Measurements from ENCODE around the gene CELF4.

Gene CELF4

GRCh38 chr18:37381554-37381953 is 184.0 kb downstream of the CELF4 start:
- Histone ChIP-seq H3K79me2 (ENCODE audit: insufficient read depth, low read length) (no peaks in the 10 kb centered on the region), H3K36me3 (ENCODE audit: low read length) (no peaks in the 10 kb centered on the region), H3K27ac (ENCODE audit: low read depth, low read length) (no peak overlapping the region), H3K9me3 (ENCODE audit: insufficient read depth, low read length) (no peaks in the 10 kb centered on the region), H3K27me3 (ENCODE audit: low read length) (no peaks in the 10 kb centered on the region), H3K9ac (ENCODE audit: low read length) (no peak overlapping the region), H3F3A (ENCODE audit: insufficient read depth) (no peaks in the 10 kb centered on the region), H3K4me2 (ENCODE audit: low read depth, low read length, poor library complexity, severe bottlenecking) (no peak overlapping the region), H3K4me3 (ENCODE audit: insufficient read depth, low read length, poor library complexity, severe bottlenecking) (no peak overlapping the region), H4K20me1 (ENCODE audit: low read depth, low read length) (no peaks in the 10 kb centered on the region), H2AFZ (ENCODE audit: low read depth, low read length, severe bottlenecking) (no peak overlapping the region), H3K9me2 (replicated peaks; ENCODE audit: insufficient read depth, low read length) (no peaks in the 10 kb centered on the region)
- no peak for TF ChIP-seq EZH2phosphoT487 (conservative IDR thresholded peaks at IDR 0.05; ENCODE audit: low read length)
- TF ChIP-seq, protein P1, sequence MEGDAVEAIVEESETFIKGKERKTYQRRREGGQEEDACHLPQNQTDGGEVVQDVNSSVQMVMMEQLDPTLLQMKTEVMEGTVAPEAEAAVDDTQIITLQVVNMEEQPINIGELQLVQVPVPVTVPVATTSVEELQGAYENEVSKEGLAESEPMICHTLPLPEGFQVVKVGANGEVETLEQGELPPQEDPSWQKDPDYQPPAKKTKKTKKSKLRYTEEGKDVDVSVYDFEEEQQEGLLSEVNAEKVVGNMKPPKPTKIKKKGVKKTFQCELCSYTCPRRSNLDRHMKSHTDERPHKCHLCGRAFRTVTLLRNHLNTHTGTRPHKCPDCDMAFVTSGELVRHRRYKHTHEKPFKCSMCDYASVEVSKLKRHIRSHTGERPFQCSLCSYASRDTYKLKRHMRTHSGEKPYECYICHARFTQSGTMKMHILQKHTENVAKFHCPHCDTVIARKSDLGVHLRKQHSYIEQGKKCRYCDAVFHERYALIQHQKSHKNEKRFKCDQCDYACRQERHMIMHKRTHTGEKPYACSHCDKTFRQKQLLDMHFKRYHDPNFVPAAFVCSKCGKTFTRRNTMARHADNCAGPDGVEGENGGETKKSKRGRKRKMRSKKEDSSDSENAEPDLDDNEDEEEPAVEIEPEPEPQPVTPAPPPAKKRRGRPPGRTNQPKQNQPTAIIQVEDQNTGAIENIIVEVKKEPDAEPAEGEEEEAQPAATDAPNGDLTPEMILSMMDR (IDR thresholded peaks at IDR 0.05; ENCODE audit: insufficient read depth, low read length, poor library complexity, severe bottlenecking) = no peak

- Histone ChIP-seq H3K27ac (ENCODE audit: low read depth, low read length) (no peak overlapping the region), H2AFZ (ENCODE audit: low read depth, low read length, severe bottlenecking) (no peak overlapping the region), H3K9me2 (replicated peaks; ENCODE audit: insufficient read depth, low read length) (no peaks in the 10 kb centered on the region), H3K4me2 (ENCODE audit: low read depth, low read length, poor library complexity, severe bottlenecking) (no peak overlapping the region), H3F3A (ENCODE audit: insufficient read depth) (no peaks in the 10 kb centered on the region), H3K4me3 (ENCODE audit: insufficient read depth, low read length, poor library complexity, severe bottlenecking) (no peak overlapping the region), H3K79me2 (ENCODE audit: insufficient read depth, low read length) (no peaks in the 10 kb centered on the region), H3K27me3 (ENCODE audit: low read length) (no peaks in the 10 kb centered on the region), H3K9ac (ENCODE audit: low read length) (no peak overlapping the region), H3K36me3 (ENCODE audit: low read length) (no peaks in the 10 kb centered on the region), H4K20me1 (ENCODE audit: low read depth, low read length) (no peaks in the 10 kb centered on the region), H3K9me3 (ENCODE audit: insufficient read depth, low read length) (no peaks in the 10 kb centered on the region)
- TF ChIP-seq EZH2phosphoT487 (conservative IDR thresholded peaks at IDR 0.05; ENCODE audit: low read length) = no peak
- TF ChIP-seq, protein P1 (IDR thresholded peaks at IDR 0.05; ENCODE audit: insufficient read depth, low read length, poor library complexity, severe bottlenecking) = no peak
Measured at GRCh38 chr18:37380546-37381110, 185.0 kb downstream of the CELF4 start.

GRCh38 chr18:37378336-37379010 is 187.1 kb downstream of the CELF4 start:
- Histone ChIP-seq H3K36me3 (ENCODE audit: low read length) (no peaks in the 10 kb centered on the region), H3K27me3 (ENCODE audit: low read length) (no peaks in the 10 kb centered on the region), H3K27ac (ENCODE audit: low read depth, low read length) (no peak overlapping the region), H3K4me3 (ENCODE audit: insufficient read depth, low read length, poor library complexity, severe bottlenecking) (no peak overlapping the region), H3K9ac (ENCODE audit: low read length) (no peak overlapping the region), H3K4me2 (ENCODE audit: low read depth, low read length, poor library complexity, severe bottlenecking) (no peak overlapping the region), H3K9me3 (ENCODE audit: insufficient read depth, low read length) (no peaks in the 10 kb centered on the region), H2AFZ (ENCODE audit: low read depth, low read length, severe bottlenecking) (no peak overlapping the region), H3K9me2 (replicated peaks; ENCODE audit: insufficient read depth, low read length) (no peaks in the 10 kb centered on the region), H4K20me1 (ENCODE audit: low read depth, low read length) (no peaks in the 10 kb centered on the region), H3K79me2 (ENCODE audit: insufficient read depth, low read length) (no peaks in the 10 kb centered on the region), H3F3A (ENCODE audit: insufficient read depth) (no peaks in the 10 kb centered on the region)
- TF ChIP-seq EZH2phosphoT487 (conservative IDR thresholded peaks at IDR 0.05; ENCODE audit: low read length) = no peak
- TF ChIP-seq, protein P1 (IDR thresholded peaks at IDR 0.05; ENCODE audit: insufficient read depth, low read length, poor library complexity, severe bottlenecking) = no peak
